ENCODE results near the gene CNGA4. TPM values are rescaled to one million over a fixed set of nuclear protein-coding genes. Genes with fewer than 3 reads are reported as not detected.
"Not testable (repeated sequence)": the region's sequence is repeated elsewhere in the genome, so short reads cannot be mapped to it uniquely, and the experiment has no call there.

CNGA4 gene
- total RNA-seq, 1 experiment from 2014 or later: not detected

- DNase-seq (ENCODE audit: low read depth): no peak
Measured at GRCh38 chr11:6268820-6269219, 29.9 kb downstream of the CNGA4 start.

DNA sequence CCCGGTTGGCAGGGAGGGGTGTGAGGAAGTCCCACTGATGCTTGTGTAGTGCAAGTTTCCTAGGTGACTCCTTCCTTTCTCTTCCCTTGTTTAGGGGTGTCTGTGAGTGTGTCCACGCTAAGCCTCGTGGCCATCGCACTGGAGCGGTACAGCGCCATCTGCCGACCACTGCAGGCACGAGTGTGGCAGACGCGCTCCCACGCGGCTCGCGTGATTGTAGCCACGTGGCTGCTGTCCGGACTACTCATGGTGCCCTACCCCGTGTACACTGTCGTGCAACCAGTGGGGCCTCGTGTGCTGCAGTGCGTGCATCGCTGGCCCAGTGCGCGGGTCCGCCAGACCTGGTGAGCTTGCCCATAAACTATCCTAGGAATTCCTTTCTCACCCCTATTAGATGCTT lies 31.1 kb downstream of the CNGA4 start:
- DNase-seq (ENCODE audit: low read depth): no peak

- no peak for DNase-seq (ENCODE audit: low read depth)
Measured at GRCh38 chr11:6270584-6271246, 31.8 kb downstream of the CNGA4 start.

DNA sequence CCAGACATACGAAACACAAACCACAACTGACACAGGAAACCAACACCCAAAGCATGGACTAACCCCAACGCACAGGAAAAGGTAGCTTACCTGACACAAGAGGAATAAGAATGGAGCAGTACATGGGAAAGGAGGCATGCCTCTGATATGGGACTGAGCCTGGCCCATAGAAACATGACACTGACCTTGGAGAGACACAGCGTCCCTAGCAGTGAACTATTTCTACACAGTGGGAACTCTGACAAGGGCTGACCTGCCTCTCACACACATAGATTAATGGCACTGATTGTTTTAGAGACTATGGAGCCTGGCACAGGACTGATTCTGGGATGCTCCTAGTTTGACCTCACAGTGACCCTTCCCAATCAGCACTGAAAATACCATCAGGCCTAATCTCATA lies 32.7 kb downstream of the CNGA4 start:
- no peak for DNase-seq (ENCODE audit: low read depth)

DNA sequence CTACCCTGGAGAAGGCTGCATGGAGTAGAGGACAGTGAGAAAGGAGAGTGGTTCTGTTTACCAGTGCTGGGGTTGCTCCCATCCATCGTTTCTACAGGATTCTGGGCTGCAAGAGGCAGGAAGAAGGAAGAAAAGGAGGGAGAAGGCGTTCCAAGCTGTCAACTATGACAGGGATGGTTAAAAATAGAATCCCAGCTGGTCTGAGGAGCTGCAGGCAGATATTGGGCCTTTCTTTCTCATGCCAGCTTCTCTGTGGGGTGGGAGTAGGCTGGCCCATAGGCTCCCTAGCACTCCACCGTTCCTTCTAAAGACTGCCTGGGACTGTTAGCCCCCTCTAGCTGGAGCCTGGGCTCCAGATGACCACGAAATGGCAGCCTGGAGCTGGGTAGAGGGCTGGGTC lies 34.3 kb downstream of the CNGA4 start:
- DNase-seq (ENCODE audit: low read depth): no peak

DNA sequence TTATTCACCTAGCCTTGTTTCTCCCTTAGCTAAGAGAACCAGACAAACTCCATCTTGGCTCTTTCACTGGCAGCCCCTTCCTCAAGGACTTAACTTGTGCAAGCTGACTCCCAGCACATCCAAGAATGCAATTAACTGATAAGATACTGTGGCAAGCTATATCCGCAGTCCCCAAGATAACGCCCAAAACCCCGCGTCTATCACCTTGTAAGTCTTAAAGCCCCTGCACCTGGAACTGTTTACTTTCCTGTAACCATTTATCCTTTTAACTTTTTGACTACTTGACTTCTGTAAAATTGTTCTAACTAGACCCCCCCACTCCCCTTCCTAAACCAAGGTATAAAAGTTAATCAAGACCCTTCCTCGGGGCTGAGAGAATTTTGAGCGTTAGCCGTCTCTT lies 41.9 kb downstream of the CNGA4 start:
- not testable (repeated sequence) for DNase-seq (ENCODE audit: low read depth)

- no peak for DNase-seq (ENCODE audit: low read depth)
Measured at GRCh38 chr11:6283453-6284023, 44.6 kb downstream of the CNGA4 start.

GRCh38 chr11:6284250-6284649 lies 45.4 kb downstream of the CNGA4 start:
- DNase-seq (ENCODE audit: low read depth): no peak

GRCh38 chr11:6285019-6285418 lies 46.1 kb downstream of the CNGA4 start:
- peak; percentile 8 for DNase-seq (ENCODE audit: low read depth)

Other genes with a start within 250 kb of the CNGA4 start
- not detected in 2 replicates for gene OR56A4, start 232.1 kb upstream of the CNGA4 start, total RNA-seq (2014; rRNA removed; shearing (Covaris generic))
- gene OR56A1, start 208.3 kb upstream of the CNGA4 start, total RNA-seq (2014; rRNA removed; shearing (Covaris generic)): not detected in 2 replicates
- gene OR56B4, start 131.4 kb upstream of the CNGA4 start, total RNA-seq (2014; rRNA removed; shearing (Covaris generic)): not detected in 2 replicates
- gene OR52B2, start 68.8 kb upstream of the CNGA4 start, total RNA-seq (2014; rRNA removed; shearing (Covaris generic)): not detected in 2 replicates
- not detected in 2 replicates for gene OR52W1, start 39.9 kb upstream of the CNGA4 start, total RNA-seq (2014; rRNA removed; shearing (Covaris generic))
- gene C11orf42, start 33.5 kb upstream of the CNGA4 start, total RNA-seq (2014; rRNA removed; shearing (Covaris generic)): not detected in 2 replicates
- gene FHIP1B, start 4.5 kb upstream of the CNGA4 start, total RNA-seq (2014; rRNA removed; shearing (Covaris generic)): 7.0 and 11.3 TPM in 2 replicates
- 0.86 TPM in 1 of 2 replicates, not detected in the other for gene CCKBR, start 20.7 kb downstream of the CNGA4 start, total RNA-seq (2014; rRNA removed; shearing (Covaris generic))
- gene CAVIN3, start 81.4 kb downstream of the CNGA4 start, total RNA-seq (2014; rRNA removed; shearing (Covaris generic)): 114 and 146 TPM in 2 replicates
- 105 and 124 TPM in 2 replicates for gene SMPD1, start 151.4 kb downstream of the CNGA4 start, total RNA-seq (2014; rRNA removed; shearing (Covaris generic))
- 16.5 and 24.4 TPM in 2 replicates for gene APBB1, start 180.0 kb downstream of the CNGA4 start, total RNA-seq (2014; rRNA removed; shearing (Covaris generic))
- gene HPX, start 201.9 kb downstream of the CNGA4 start, total RNA-seq (2014; rRNA removed; shearing (Covaris generic)): not detected in 2 replicates
- gene TRIM3, start 234.9 kb downstream of the CNGA4 start, total RNA-seq (2014; rRNA removed; shearing (Covaris generic)): 10.3 and 10.4 TPM in 2 replicates
- gene ARFIP2, start 242.2 kb downstream of the CNGA4 start, total RNA-seq (2014; rRNA removed; shearing (Covaris generic)): 66.8 and 84.0 TPM in 2 replicates
- gene TIMM10B, start 242.4 kb downstream of the CNGA4 start, total RNA-seq (2014; rRNA removed; shearing (Covaris generic)): 36.6 and 53.2 TPM in 2 replicates